Chondrocyte (in vitro differentiated cells): ENCODE measurements around the gene TCF7L2. TPM values are rescaled to one million over a fixed set of nuclear protein-coding genes. Genes with fewer than 3 reads are reported as not detected.
A peak's percentile ranks its signal among the peaks of the same experiment; 100 is the strongest.

Source experiments
- DNase-seq: peaks from one replicate; pipeline ENCODE4 v3.0.0; 2021; ENCODE audit warnings: mixed read lengths, low spot score
- H3K27ac Mint-ChIP-seq: one replicate; pipeline ENCODE4 v1.8.0; 2021; ENCODE audit warnings: mild to moderate bottlenecking, moderate library complexity, mixed read lengths; ENCODE audit not compliant: unreplicated experiment
- H3K27me3 Mint-ChIP-seq: 2 replicates; pipeline ENCODE4 v1.8.0; 2021; ENCODE audit warnings: low read depth, mixed read lengths
- H3K36me3 Mint-ChIP-seq: 2 replicates; pipeline ENCODE4 v1.8.0; 2021; ENCODE audit warnings: low read depth, mixed read lengths
- H3K4me1 Mint-ChIP-seq: 2 replicates; pipeline ENCODE4 v1.8.0; 2021; ENCODE audit warnings: low read depth, mild to moderate bottlenecking, mixed read lengths
- H3K4me3 Mint-ChIP-seq: one replicate; pipeline ENCODE4 v1.8.0; 2021; ENCODE audit warnings: mild to moderate bottlenecking, moderate library complexity, mixed read lengths; ENCODE audit not compliant: unreplicated experiment
- H3K9me3 Mint-ChIP-seq: 2 replicates; pipeline ENCODE4 v1.8.0; 2021; ENCODE audit warnings: low read depth, mixed read lengths
- CTCF ChIP-seq: fragments of 200-600 bp; sonication (generic); IDR thresholded peaks from 2 replicates; pipeline ENCODE4 v1.5.0; 2021; ENCODE audit warnings: antibody characterized with exemption, mild to moderate bottlenecking, moderate library complexity
- total RNA-seq: library from RNA; stranded (reverse); gene quantifications from 3 replicates; pipeline ENCODE4 v1.2.1, GENCODE V29; 2021

TCF7L2 gene
- total RNA-seq, 1 donor from 2014 or later = 30.9 TPM

GRCh38 chr10:113187063-113187777 lies 237.2 kb downstream of the TCF7L2 start:
- no peaks in the 10 kb centered on the region for H3K9me3 Mint-ChIP-seq
- H3K4me1 Mint-ChIP-seq = peaks cover 10% of the 10 kb centered on the region
- H3K27ac Mint-ChIP-seq = peak overlapping the region; percentile 58
- peaks cover 1% of the 10 kb centered on the region for H3K36me3 Mint-ChIP-seq
- no peak for DNase-seq
- TF ChIP-seq CTCF = no peak
- H3K4me3 Mint-ChIP-seq = no peak overlapping the region
- H3K27me3 Mint-ChIP-seq = no peaks in the 10 kb centered on the region

DNA sequence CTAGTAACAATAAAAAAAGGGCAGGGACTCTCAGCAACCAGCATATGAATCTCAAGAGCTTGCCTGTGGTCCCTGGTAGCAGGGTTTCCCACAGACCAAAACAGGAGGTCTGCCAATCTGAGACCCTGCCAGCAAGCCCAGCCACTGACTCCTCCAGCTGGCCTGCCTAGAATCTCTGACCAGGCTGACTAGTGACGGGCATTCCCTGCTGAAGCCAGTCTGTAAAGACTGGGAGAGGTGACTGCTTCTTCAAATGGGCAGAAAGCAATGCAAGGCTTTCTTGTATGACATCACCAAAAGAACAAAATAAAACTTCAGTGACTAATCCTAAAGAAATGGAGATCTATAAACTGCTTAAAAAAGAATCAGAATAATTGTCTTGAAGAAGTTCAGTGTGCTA lies 249.4 kb downstream of the TCF7L2 start:
- Mint-ChIP-seq H3K36me3 (no peaks in the 10 kb centered on the region), H3K4me1 (peaks cover 10% of the 10 kb centered on the region), H3K27ac (peak overlapping the region; percentile 9), H3K4me3 (no peak overlapping the region), H3K27me3 (no peaks in the 10 kb centered on the region), H3K9me3 (peaks cover 21% of the 10 kb centered on the region)
- DNase-seq = no peak
- TF ChIP-seq CTCF = no peak

DNA sequence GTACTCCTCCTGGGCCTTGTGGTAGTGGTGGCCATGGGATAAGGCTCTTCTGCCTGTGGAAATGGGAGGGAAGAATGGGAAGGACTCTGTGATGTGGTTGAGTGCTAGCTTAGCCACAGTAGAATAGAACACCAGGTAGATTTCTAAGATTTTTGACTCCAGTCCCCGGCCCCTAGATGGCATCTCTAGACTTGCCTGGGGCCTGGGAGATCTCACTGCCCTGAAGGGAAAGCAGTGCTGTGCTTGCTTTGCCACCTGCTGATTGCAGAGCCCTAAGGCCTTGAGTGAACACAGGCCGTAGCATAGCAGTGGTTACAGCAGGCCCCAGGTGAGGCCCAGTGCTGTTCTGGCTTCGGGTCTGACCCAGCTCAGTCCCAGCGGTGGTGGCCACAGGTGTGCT lies 252.0 kb downstream of the TCF7L2 start:
- Mint-ChIP-seq H3K27ac (no peak overlapping the region), H3K27me3 (no peaks in the 10 kb centered on the region), H3K9me3 (peaks cover 45% of the 10 kb centered on the region), H3K4me1 (peaks cover 10% of the 10 kb centered on the region), H3K36me3 (peaks cover 14% of the 10 kb centered on the region), H3K4me3 (no peak overlapping the region)
- no peak for DNase-seq
- TF ChIP-seq CTCF = no peak

- Mint-ChIP-seq H3K9me3 (peaks cover 70% of the 10 kb centered on the region), H3K27me3 (no peaks in the 10 kb centered on the region), H3K27ac (no peak overlapping the region), H3K36me3 (peaks cover 16% of the 10 kb centered on the region), H3K4me1 (no peaks in the 10 kb centered on the region), H3K4me3 (no peak overlapping the region)
- DNase-seq = no peak
- TF ChIP-seq CTCF = no peak
These were observed 257.9 kb downstream of the TCF7L2 start for GRCh38 chr10:113207924-113208323.

- Mint-ChIP-seq H3K9me3 (peaks cover 35% of the 10 kb centered on the region), H3K4me1 (no peaks in the 10 kb centered on the region), H3K36me3 (no peaks in the 10 kb centered on the region), H3K4me3 (no peak overlapping the region), H3K27me3 (no peaks in the 10 kb centered on the region), H3K27ac (no peak overlapping the region)
- DNase-seq = no peak
- no peak for TF ChIP-seq CTCF
These were observed 263.0 kb downstream of the TCF7L2 start for GRCh38 chr10:113213035-113213434.
